NCI-H446 treated with DMSO at 0.1 percent for 48 hours (cell line): ENCODE measurements around the gene CDC45.

Experiments used
- DNase-seq: peaks from one replicate; lab custom pipeline; 2025; lab: John Stamatoyannopoulos, UW

CDC45 gene

GRCh38 chr22:19496324-19496630, 16.6 kb downstream of the CDC45 start:
- no peak for DNase-seq

GRCh38 chr22:19497245-19497644, 17.5 kb downstream of the CDC45 start:
- DNase-seq: no peak

GRCh38 chr22:19498154-19498865, 18.6 kb downstream of the CDC45 start:
- DNase-seq: no peak

GRCh38 chr22:19498866-19499190, 19.1 kb downstream of the CDC45 start:
- DNase-seq: no peak

- no peak for DNase-seq
These were observed 19.6 kb downstream of the CDC45 start for GRCh38 chr22:19499236-19499879.

GRCh38 chr22:19499880-19500242, 20.1 kb downstream of the CDC45 start:
- no peak for DNase-seq

- DNase-seq: no peak
These were observed 22.3 kb downstream of the CDC45 start for GRCh38 chr22:19501897-19502447.

- no peak for DNase-seq
These were observed 23.6 kb downstream of the CDC45 start for GRCh38 chr22:19503367-19503766.

GRCh38 chr22:19503869-19504268, 24.1 kb downstream of the CDC45 start:
- no peak for DNase-seq

- no peak for DNase-seq
These were observed 25.4 kb downstream of the CDC45 start for GRCh38 chr22:19504900-19505734.

- no peak for DNase-seq
These were observed 26.0 kb downstream of the CDC45 start for GRCh38 chr22:19505735-19506126.

GRCh38 chr22:19506212-19506611, 26.5 kb downstream of the CDC45 start:
- no peak for DNase-seq

- DNase-seq: no peak
These were observed 27.8 kb downstream of the CDC45 start for GRCh38 chr22:19507534-19507861.

- DNase-seq: no peak
These were observed 28.5 kb downstream of the CDC45 start for GRCh38 chr22:19508024-19508776.

GRCh38 chr22:19509191-19509590, 29.5 kb downstream of the CDC45 start:
- no peak for DNase-seq

GRCh38 chr22:19509923-19510322, 30.2 kb downstream of the CDC45 start:
- no peak for DNase-seq

GRCh38 chr22:19510919-19511341, 31.2 kb downstream of the CDC45 start:
- DNase-seq: no peak

- no peak for DNase-seq
These were observed 34.1 kb downstream of the CDC45 start for GRCh38 chr22:19513823-19514222.

GRCh38 chr22:19514831-19515565, 35.3 kb downstream of the CDC45 start:
- DNase-seq: no peak

- no peak for DNase-seq
These were observed 36.1 kb downstream of the CDC45 start for GRCh38 chr22:19515654-19516377.
